GM23338 (cell line): Measurements from ENCODE around the gene HNRNPF. TPM values are rescaled to one million over a fixed set of nuclear protein-coding genes. Genes with fewer than 3 reads are reported as not detected.

ENCODE experiments used
- ATAC-seq: fragments of 200-7000 bp; cut with Tn5 transposase; 3 replicates; pipeline ENCODE4 v1.9.1; 2020
- DNase-seq: peaks from one replicate; pipeline ENCODE4 v3.0.0-alpha.2; 2015; ENCODE audit warnings: low spot score
- H2AFZ ChIP-seq: fragments of 200-600 bp; sonication (generic); 2 replicates; pipeline ENCODE4 v1.8.0; 2016; ENCODE audit warnings: antibody characterized with exemption, mild to moderate bottlenecking, moderate library complexity
- H3F3A ChIP-seq: fragments of 200-600 bp; sonication (generic); replicated peaks from 2 replicates; pipeline ENCODE4 v1.8.0; 2017; ENCODE audit warnings: antibody characterized with exemption, mixed run types, low read depth
- H3K27ac ChIP-seq: fragments of 200-600 bp; sonication (generic); 2 replicates; pipeline ENCODE4 v1.6.1; 2016; ENCODE audit warnings: low read depth
- H3K27me3 ChIP-seq: fragments of 200-600 bp; sonication (generic); 2 replicates; pipeline ENCODE4 v1.8.0; 2016; ENCODE audit warnings: mild to moderate bottlenecking, mixed run types, moderate library complexity; ENCODE audit not compliant: insufficient read depth
- H3K36me3 ChIP-seq: fragments of 200-600 bp; sonication (generic); 2 replicates; pipeline ENCODE4 v1.8.0; 2016; ENCODE audit warnings: mild to moderate bottlenecking; ENCODE audit not compliant: insufficient read depth
- H3K4me1 ChIP-seq: fragments of 200-600 bp; sonication (generic); 2 replicates; pipeline ENCODE4 v1.8.0; 2016; ENCODE audit warnings: mild to moderate bottlenecking, moderate library complexity; ENCODE audit not compliant: insufficient read depth
- H3K4me2 ChIP-seq: fragments of 200-600 bp; sonication (generic); 2 replicates; pipeline ENCODE4 v1.7.1; 2017; ENCODE audit warnings: mixed run types
- H3K4me3 ChIP-seq: fragments of 200-600 bp; sonication (generic); 2 replicates; pipeline ENCODE4 v1.6.1; 2016; ENCODE audit warnings: mixed run types
- H3K79me2 ChIP-seq: fragments of 200-600 bp; sonication (generic); replicated peaks from 2 replicates; pipeline ENCODE4 v1.8.0; 2017; ENCODE audit warnings: mild to moderate bottlenecking; ENCODE audit not compliant: insufficient read depth
- H3K9me2 ChIP-seq: fragments of 200-600 bp; sonication (generic); 2 replicates; pipeline ENCODE4 v1.8.0; 2017; ENCODE audit not compliant: insufficient read depth
- H4K20me1 ChIP-seq: fragments of 200-600 bp; sonication (generic); replicated peaks from 2 replicates; pipeline ENCODE4 v1.8.0; 2017; ENCODE audit warnings: mild to moderate bottlenecking; ENCODE audit not compliant: insufficient read depth
- H3K27ac Mint-ChIP-seq: 2 replicates; pipeline ENCODE4 v1.8.0; 2020; ENCODE audit warnings: inconsistent platforms, mild to moderate bottlenecking, moderate library complexity, mixed read lengths
- H3K27me3 Mint-ChIP-seq: 3 replicates; pipeline ENCODE4 v1.8.0; 2022; ENCODE audit warnings: low read depth, mild to moderate bottlenecking, moderate library complexity, mixed read lengths, inconsistent platforms; ENCODE audit not compliant: insufficient read depth, poor library complexity
- H3K36me3 Mint-ChIP-seq: 3 replicates; pipeline ENCODE4 v1.8.0; 2021; ENCODE audit warnings: low read depth, mild to moderate bottlenecking, inconsistent platforms, moderate library complexity, mixed read lengths
- H3K4me1 Mint-ChIP-seq: 3 replicates; pipeline ENCODE4 v1.8.0; 2020; ENCODE audit warnings: mild to moderate bottlenecking, inconsistent platforms, mixed read lengths
- H3K4me3 Mint-ChIP-seq: 3 replicates; pipeline ENCODE4 v1.8.0; 2021; ENCODE audit warnings: moderate library complexity, mild to moderate bottlenecking, inconsistent platforms, mixed read lengths
- H3K9me3 Mint-ChIP-seq: 3 replicates; pipeline ENCODE4 v1.8.0; 2020; ENCODE audit warnings: moderate library complexity, mild to moderate bottlenecking, inconsistent platforms, mixed read lengths
- CREB1 ChIP-seq: fragments of 250-450 bp; sonication (Bioruptor Pico); IDR thresholded peaks from 2 replicates; pipeline ENCODE4 v1.5.0; 2020; ENCODE audit warnings: low read depth, mild to moderate bottlenecking, moderate library complexity
- CTCF ChIP-seq, 2 experiments: fragments of 200-600 bp in 1 of 2; sonication (generic) in 1 of 2; conservative IDR thresholded peaks; 2 replicates each; pipeline versions ENCODE4 v1.5.1 to v1.6.1; 2016 to 2017; ENCODE audit warnings: antibody characterized with exemption in 2 of 2, low read depth in 2 of 2, mild to moderate bottlenecking in 2 of 2, moderate library complexity in 1 of 2
- ETS1 ChIP-seq: IDR thresholded peaks from 2 replicates; pipeline ENCODE4 v1.6.1; 2016; ENCODE audit warnings: antibody characterized with exemption
- EZH2 ChIP-seq: fragments of 200-600 bp; sonication (generic); IDR thresholded peaks from one replicate; pipeline ENCODE4 v1.8.0; 2017; ENCODE audit warnings: antibody characterized with exemption, mild to moderate bottlenecking, low read depth; ENCODE audit not compliant: unreplicated experiment
- EZH2phosphoT487 ChIP-seq: fragments of 200-600 bp; sonication (generic); IDR thresholded peaks from one replicate; pipeline ENCODE4 v1.8.1; 2018; ENCODE audit warnings: antibody characterized with exemption; ENCODE audit not compliant: unreplicated experiment
- JUNB ChIP-seq: IDR thresholded peaks from one replicate; pipeline ENCODE4 v1.6.1; 2016; ENCODE audit warnings: antibody characterized with exemption; ENCODE audit not compliant: unreplicated experiment
- NANOG ChIP-seq: IDR thresholded peaks from 2 replicates; pipeline ENCODE4 v1.6.1; 2016; ENCODE audit warnings: antibody characterized with exemption, borderline replicate concordance
- POLR2AphosphoS5 ChIP-seq: IDR thresholded peaks from 2 replicates; pipeline ENCODE4 v1.6.1; 2016; ENCODE audit warnings: antibody characterized with exemption, low read depth
- REST ChIP-seq: IDR thresholded peaks from one replicate; pipeline ENCODE4 v1.6.1; 2018; ENCODE audit warnings: antibody characterized with exemption; ENCODE audit not compliant: unreplicated experiment
- STAT1 ChIP-seq: IDR thresholded peaks from one replicate; pipeline ENCODE4 v1.6.1; 2016; ENCODE audit warnings: antibody characterized with exemption; ENCODE audit not compliant: unreplicated experiment
- ZNF114 ChIP-seq: fragments of 250-450 bp; sonication (Bioruptor Pico); IDR thresholded peaks from 2 replicates; pipeline ENCODE4 v1.5.0; 2020; ENCODE audit warnings: mild to moderate bottlenecking, moderate library complexity
- ZNF331 ChIP-seq: fragments of 250-450 bp; sonication (Bioruptor Pico); IDR thresholded peaks from 2 replicates; pipeline ENCODE4 v1.5.0; 2020; ENCODE audit warnings: low read depth, mild to moderate bottlenecking, moderate library complexity
- ZNF462 ChIP-seq: fragments of 250-450 bp; sonication (Bioruptor Pico); IDR thresholded peaks from 2 replicates; pipeline ENCODE4 v1.5.0; 2020; ENCODE audit warnings: mild to moderate bottlenecking, moderate library complexity
- polyA plus RNA-seq: library from polyadenylated mRNA; unstranded; fragments of >200 nt; fragmentation: Nextera tagmentation; extraction: Ambion mirVana; gene quantifications from 2 replicates; pipeline ENCODE4 v1.2.1, GENCODE V29; 2016
- total RNA-seq: library from RNA; depleted of rRNA; stranded (reverse); fragments of >200 nt; shearing (Covaris generic); gene quantifications from 2 replicates; pipeline ENCODE4 v1.2.3, GENCODE V29; 2014

Gene HNRNPF
- total and polyA plus RNA-seq, 2 experiments from 2014 or later: 210 to 378 TPM

GRCh38 chr10:43394868-43395267 lies 14.1 kb downstream of the HNRNPF start:
- Mint-ChIP-seq H3K4me3 (peak overlapping the region; percentile 93), H3K4me1 (peaks cover 50% of the 10 kb centered on the region), H3K9me3 (no peaks in the 10 kb centered on the region; the same call in 2 of the 3 replicates), H3K27ac (peak overlapping the region; percentile 66; the same call in 1 of the 2 replicates), H3K27me3 (peaks cover 20% of the 10 kb centered on the region), H3K36me3 (peaks cover 82% of the 10 kb centered on the region)
- H3K4me3 ChIP-seq: peak overlapping the region; percentile 99
- peaks cover 50% of the 10 kb centered on the region for H3K36me3 ChIP-seq
- peaks cover 31% of the 10 kb centered on the region for H3K4me1 ChIP-seq
- H3K4me2 ChIP-seq: peak overlapping the region; percentile 97
- TF ChIP-seq POLR2AphosphoS5: no peak
- TF ChIP-seq STAT1: no peak
- TF ChIP-seq ZNF114 (CRISPR knock-in tag): no peak
- TF ChIP-seq ZNF331 (CRISPR knock-in tag): no peak
- TF ChIP-seq JUNB: no peak
- no peak for TF ChIP-seq EZH2phosphoT487
- no peak for TF ChIP-seq CTCF (conservative IDR thresholded peaks at IDR 0.05; ENCODE audit: low read depth in 2 of 2)
- TF ChIP-seq ZNF462: no peak
- no peak for TF ChIP-seq NANOG
- no peak for TF ChIP-seq EZH2
- TF ChIP-seq ETS1: no peak
- TF ChIP-seq REST: no peak
- TF ChIP-seq CREB1 (CRISPR knock-in tag): no peak
- H3F3A ChIP-seq: peaks cover 38% of the 10 kb centered on the region; the same call in 1 of the 2 replicates
- H3K27me3 ChIP-seq: no peaks in the 10 kb centered on the region
- H3K79me2 ChIP-seq: peaks cover 93% of the 10 kb centered on the region
- H3K27ac ChIP-seq: peak overlapping the region; percentile 23
- no peak for DNase-seq
- no peak for ATAC-seq
- H3K9me2 ChIP-seq: no peaks in the 10 kb centered on the region
- peaks cover 63% of the 10 kb centered on the region for H4K20me1 ChIP-seq
- no peak overlapping the region for H2AFZ ChIP-seq
